HCT116 (cell line): ENCODE data around the gene IGFLR1. TPM values are rescaled to one million over a fixed set of nuclear protein-coding genes. Genes with fewer than 3 reads are reported as not detected.

Experiments used
- ATAC-seq: fragments of 200-7000 bp; cut with Tn5 transposase; 2 replicates; pipeline ENCODE4 v1.9.1; 2020; ENCODE audit warnings: mild to moderate bottlenecking, moderate library complexity
- BruUV-seq: library from RNA; stranded (reverse); fragments of 400-500 nt; replicated peaks from 2 replicates; lab custom pipeline; 2021; lab: Mats Ljungman, UMichigan
- CTCF ChIA-PET: fragments of 300-600 bp; sonication (Branson Sonifier 250); formaldehyde crosslinking; loops from one replicate; lab custom pipeline; 2021; ENCODE audit warnings: antibody characterized with exemption; lab: Charles Lee
- POLR2A ChIA-PET: fragments of 300-600, 350-600 bp; sonication (Branson Sonifier 250); formaldehyde crosslinking; loops from one replicate; lab custom pipeline; 2021; ENCODE audit warnings: antibody characterized with exemption; lab: Charles Lee
- RAD21 ChIA-PET, 2 experiments: fragments of 300-600 bp; sonication (Branson Sonifier 250); formaldehyde crosslinking; loops; one replicate each; lab custom pipeline; 2023; ENCODE audit warnings: low total read pairs in 2 of 2; ENCODE audit not compliant: uncharacterized antibody in 2 of 2, unreplicated experiment in 2 of 2, low non-redundant PET in 1 of 2; lab: Charles Lee
- DNase-seq: peaks from one replicate; pipeline ENCODE4 v3.0.0-alpha.2; 2010; ENCODE audit warnings: low read depth, low spot score
- H2AFZ ChIP-seq: fragments of 200-600 bp; shearing (Covaris generic), sonication (generic); 2 replicates; pipeline ENCODE4 v1.6.1; 2017; ENCODE audit warnings: low read depth, mixed run types, mixed read lengths, antibody characterized with exemption, low read length; ENCODE audit not compliant: poor library complexity, severe bottlenecking
- H3K27ac ChIP-seq: 2 replicates; pipeline ENCODE4 v1.5.1; 2012; ENCODE audit warnings: low read depth, low read length
- H3K27me3 ChIP-seq: fragments of 200-600 bp; sonication (generic); 2 replicates; pipeline ENCODE4 v1.6.1; 2016; ENCODE audit warnings: mixed run types, low read length, mixed read lengths; ENCODE audit not compliant: insufficient read depth
- H3K36me3 ChIP-seq, 2 experiments: fragments of 200-500 bp in 1 of 2; fragments of 200-600 bp in 1 of 2; sonication (Bioruptor generic) in 1 of 2; sonication (generic) in 1 of 2; 2 replicates each; pipeline versions ENCODE4 v1.5.1 to v1.6.1; 2014 to 2016; ENCODE audit warnings: low read length in 2 of 2, inconsistent platforms in 1 of 2, mixed read lengths in 1 of 2, mixed run types in 1 of 2; ENCODE audit not compliant: insufficient read depth in 2 of 2, control insufficient read depth in 1 of 2
- H3K4me1 ChIP-seq, 2 experiments: fragments of 200-600 bp in 1 of 2; sonication (generic) in 1 of 2; 2 replicates each; pipeline versions ENCODE4 v1.5.1 to v1.6.1; 2012 to 2017; ENCODE audit warnings: low read length in 2 of 2, inconsistent platforms in 1 of 2, mild to moderate bottlenecking in 1 of 2, mixed read lengths in 1 of 2, mixed run types in 1 of 2, moderate library complexity in 1 of 2; ENCODE audit not compliant: insufficient read depth in 2 of 2, control insufficient read depth in 1 of 2
- H3K4me2 ChIP-seq: fragments of 200-600 bp; sonication (generic); 2 replicates; pipeline ENCODE4 v1.6.1; 2017; ENCODE audit warnings: mixed run types, low read length, mixed read lengths
- H3K4me3 ChIP-seq, 2 experiments: fragments of 200-600 bp in 1 of 2; sonication (generic) in 1 of 2; replicated peaks in 1 of 2; 2 replicates each; pipeline ENCODE4 v1.5.1; 2011 to 2016; ENCODE audit warnings: low read length in 2 of 2, control low read depth in 1 of 2, low read depth in 1 of 2, mild to moderate bottlenecking in 1 of 2, mixed read lengths in 1 of 2, mixed run types in 1 of 2
- H3K79me2 ChIP-seq: fragments of 200-600 bp; sonication (generic); 2 replicates; pipeline ENCODE4 v1.6.1; 2017; ENCODE audit warnings: mild to moderate bottlenecking, mixed run types, low read length, moderate library complexity, mixed read lengths; ENCODE audit not compliant: insufficient read depth
- H3K9ac ChIP-seq: fragments of 200-600 bp; sonication (generic); 2 replicates; pipeline ENCODE4 v1.6.1; 2016; ENCODE audit warnings: low read length, mixed read lengths
- H3K9me2 ChIP-seq: fragments of 200-600 bp; sonication (generic), shearing (Covaris generic); 2 replicates; pipeline ENCODE4 v1.6.1; 2017; ENCODE audit warnings: mixed run types, mild to moderate bottlenecking, moderate library complexity; ENCODE audit not compliant: insufficient read depth
- H3K9me3 ChIP-seq, 2 experiments: fragments of 200-500 bp in 1 of 2; fragments of 200-600 bp in 1 of 2; sonication (Bioruptor generic) in 1 of 2; sonication (generic) in 1 of 2; 2 replicates each; pipeline ENCODE4 v1.6.1; 2014 to 2017; ENCODE audit warnings: low read length in 2 of 2, mixed read lengths in 2 of 2, inconsistent platforms in 1 of 2, low read depth in 1 of 2, mild to moderate bottlenecking in 1 of 2, mixed run types in 1 of 2, moderate library complexity in 1 of 2; ENCODE audit not compliant: control insufficient read depth in 1 of 2, insufficient read depth in 1 of 2
- H4K20me1 ChIP-seq: fragments of 200-600 bp; sonication (generic), shearing (Covaris generic); 2 replicates; pipeline ENCODE4 v1.6.1; 2017; ENCODE audit warnings: mixed run types, mild to moderate bottlenecking, moderate library complexity; ENCODE audit not compliant: insufficient read depth
- CBX3 ChIP-seq: IDR thresholded peaks from 2 replicates; pipeline ENCODE4 v1.6.1; 2012; ENCODE audit warnings: low read depth
- EGR1 ChIP-seq: IDR thresholded peaks from 2 replicates; pipeline ENCODE4 v1.6.1; 2012; ENCODE audit warnings: low read depth
- ELF1 ChIP-seq: IDR thresholded peaks from 2 replicates; pipeline ENCODE4 v1.6.1; 2012; ENCODE audit warnings: low read depth, borderline replicate concordance
- JUND ChIP-seq: IDR thresholded peaks from 2 replicates; pipeline ENCODE4 v1.6.1; 2012
- POLR2AphosphoS5 ChIP-seq: IDR thresholded peaks from 2 replicates; pipeline ENCODE4 v1.6.1; 2011; ENCODE audit warnings: mild to moderate bottlenecking, low read depth, low read length, moderate library complexity
- RAD21 ChIP-seq: IDR thresholded peaks from 2 replicates; pipeline ENCODE4 v1.6.1; 2012; ENCODE audit warnings: low read depth, mild to moderate bottlenecking
- REST ChIP-seq: IDR thresholded peaks from 2 replicates; pipeline ENCODE4 v1.6.1; 2012; ENCODE audit warnings: low read depth
- SIN3A ChIP-seq: IDR thresholded peaks from 2 replicates; pipeline ENCODE4 v1.6.1; 2012; ENCODE audit warnings: low read depth
- SP1 ChIP-seq: IDR thresholded peaks from 2 replicates; pipeline ENCODE4 v1.6.1; 2012; ENCODE audit warnings: low read depth
- SRF ChIP-seq: IDR thresholded peaks from 2 replicates; pipeline ENCODE4 v1.6.1; 2012; ENCODE audit warnings: low read depth
- YY1 ChIP-seq: IDR thresholded peaks from 2 replicates; pipeline ENCODE4 v1.6.1; 2011; ENCODE audit warnings: low read length, low read depth, moderate library complexity, mild to moderate bottlenecking; ENCODE audit not compliant: insufficient replicate concordance; ENCODE audit errors: extremely low read depth
- ZFX ChIP-seq: fragments of 450-650 bp; IDR thresholded peaks from 2 replicates; pipeline ENCODE4 v1.6.1; 2017
- ZNF274 ChIP-seq: fragments of 200-500 bp; sonication (Bioruptor generic); IDR thresholded peaks from 2 replicates; pipeline ENCODE4 v1.6.1; 2014; ENCODE audit warnings: mild to moderate bottlenecking, low read depth, low read length, inconsistent platforms
- intact Hi-C: fragments of 100-400 bp; cut with micrococcal nuclease; formaldehyde crosslinking; loops from 2 replicates; pipeline ENCODE4 v1.10.0; 2022
- total RNA-seq: library from RNA; stranded (reverse); gene quantifications from one replicate; pipeline ENCODE4 v1.2.1, GENCODE V29; 2021; ENCODE audit not compliant: unreplicated experiment
- TF ChIP-seq, protein P1 (sequence below): IDR thresholded peaks from 2 replicates; pipeline ENCODE4 v1.6.1; 2011; ENCODE audit warnings: mild to moderate bottlenecking, low read length, moderate library complexity; ENCODE audit not compliant: insufficient replicate concordance; ENCODE audit errors: extremely low read depth
- TF ChIP-seq, protein P2 (sequence below): IDR thresholded peaks from 2 replicates; pipeline ENCODE4 v1.6.1; 2012
- TF ChIP-seq, protein P3 (sequence below), 3 experiments: fragments of 200-600 bp in 1 of 3; sonication (generic) in 1 of 3; IDR thresholded peaks in 2 of 3; conservative IDR thresholded peaks in 1 of 3; 2 replicates each; pipeline ENCODE4 v1.5.1; 2012 to 2017; ENCODE audit warnings: low read depth in 2 of 3, low read length in 2 of 3, antibody characterized with exemption in 1 of 3, borderline replicate concordance in 1 of 3, control low read depth in 1 of 3, mild to moderate bottlenecking in 1 of 3, mixed read lengths in 1 of 3, mixed run types in 1 of 3, moderate library complexity in 1 of 3; ENCODE audit not compliant: insufficient read depth in 1 of 3
- TF ChIP-seq, protein P4 (sequence below): IDR thresholded peaks from 2 replicates; pipeline ENCODE4 v1.6.1; 2012

The IGFLR1 gene
- total RNA-seq, 1 experiment from 2014 or later, result 8.3 TPM

- Histone ChIP-seq H3K4me2 (no peak overlapping the region), H4K20me1 (no peaks in the 10 kb centered on the region), H3K36me3 (peaks cover 2 to 4% of the 10 kb centered on the region in 2 experiments; a peak in 2 of 4 replicates), H3K9ac (no peak overlapping the region), H3K79me2 (no peaks in the 10 kb centered on the region), H3K27me3 (no peaks in the 10 kb centered on the region), H3K4me3 (no peak overlapping the region), H3K9me3 (no peaks in the 10 kb centered on the region), H3K4me1 (no peaks in the 10 kb centered on the region), H3K9me2 (no peaks in the 10 kb centered on the region), H2AFZ (no peak overlapping the region), H3K27ac (no peak overlapping the region)
- DNase-seq (no peak), ATAC-seq (no peak)
- BruUV-seq, result no TSS peak
- intact Hi-C loops, result no loop called here
- RAD21 ChIA-PET, result no interaction called here
- no peak for TF ChIP-seq SIN3A
- TF ChIP-seq EGR1, result no peak
- TF ChIP-seq, protein P1, sequence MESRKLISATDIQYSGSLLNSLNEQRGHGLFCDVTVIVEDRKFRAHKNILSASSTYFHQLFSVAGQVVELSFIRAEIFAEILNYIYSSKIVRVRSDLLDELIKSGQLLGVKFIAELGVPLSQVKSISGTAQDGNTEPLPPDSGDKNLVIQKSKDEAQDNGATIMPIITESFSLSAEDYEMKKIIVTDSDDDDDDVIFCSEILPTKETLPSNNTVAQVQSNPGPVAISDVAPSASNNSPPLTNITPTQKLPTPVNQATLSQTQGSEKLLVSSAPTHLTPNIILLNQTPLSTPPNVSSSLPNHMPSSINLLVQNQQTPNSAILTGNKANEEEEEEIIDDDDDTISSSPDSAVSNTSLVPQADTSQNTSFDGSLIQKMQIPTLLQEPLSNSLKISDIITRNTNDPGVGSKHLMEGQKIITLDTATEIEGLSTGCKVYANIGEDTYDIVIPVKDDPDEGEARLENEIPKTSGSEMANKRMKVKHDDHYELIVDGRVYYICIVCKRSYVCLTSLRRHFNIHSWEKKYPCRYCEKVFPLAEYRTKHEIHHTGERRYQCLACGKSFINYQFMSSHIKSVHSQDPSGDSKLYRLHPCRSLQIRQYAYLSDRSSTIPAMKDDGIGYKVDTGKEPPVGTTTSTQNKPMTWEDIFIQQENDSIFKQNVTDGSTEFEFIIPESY, result no peak
- TF ChIP-seq, protein P2, sequence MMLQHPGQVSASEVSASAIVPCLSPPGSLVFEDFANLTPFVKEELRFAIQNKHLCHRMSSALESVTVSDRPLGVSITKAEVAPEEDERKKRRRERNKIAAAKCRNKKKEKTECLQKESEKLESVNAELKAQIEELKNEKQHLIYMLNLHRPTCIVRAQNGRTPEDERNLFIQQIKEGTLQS, result no peak
- TF ChIP-seq ZFX, result no peak
- TF ChIP-seq CBX3, result no peak
- TF ChIP-seq SP1, result no peak
- no peak for TF ChIP-seq SRF
- TF ChIP-seq JUND, result no peak
- TF ChIP-seq, protein P3, sequence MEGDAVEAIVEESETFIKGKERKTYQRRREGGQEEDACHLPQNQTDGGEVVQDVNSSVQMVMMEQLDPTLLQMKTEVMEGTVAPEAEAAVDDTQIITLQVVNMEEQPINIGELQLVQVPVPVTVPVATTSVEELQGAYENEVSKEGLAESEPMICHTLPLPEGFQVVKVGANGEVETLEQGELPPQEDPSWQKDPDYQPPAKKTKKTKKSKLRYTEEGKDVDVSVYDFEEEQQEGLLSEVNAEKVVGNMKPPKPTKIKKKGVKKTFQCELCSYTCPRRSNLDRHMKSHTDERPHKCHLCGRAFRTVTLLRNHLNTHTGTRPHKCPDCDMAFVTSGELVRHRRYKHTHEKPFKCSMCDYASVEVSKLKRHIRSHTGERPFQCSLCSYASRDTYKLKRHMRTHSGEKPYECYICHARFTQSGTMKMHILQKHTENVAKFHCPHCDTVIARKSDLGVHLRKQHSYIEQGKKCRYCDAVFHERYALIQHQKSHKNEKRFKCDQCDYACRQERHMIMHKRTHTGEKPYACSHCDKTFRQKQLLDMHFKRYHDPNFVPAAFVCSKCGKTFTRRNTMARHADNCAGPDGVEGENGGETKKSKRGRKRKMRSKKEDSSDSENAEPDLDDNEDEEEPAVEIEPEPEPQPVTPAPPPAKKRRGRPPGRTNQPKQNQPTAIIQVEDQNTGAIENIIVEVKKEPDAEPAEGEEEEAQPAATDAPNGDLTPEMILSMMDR (IDR thresholded peaks at IDR 0.05 in 2 of 3, conservative IDR thresholded peaks at IDR 0.05 in 1 of 3; ENCODE audit: borderline replicate concordance in 1 of 3, insufficient read depth in 1 of 3, low read depth in 2 of 3, low read length in 2 of 3), result no peak
- no peak for TF ChIP-seq ZNF274
- no peak for TF ChIP-seq RAD21
- TF ChIP-seq POLR2AphosphoS5, result no peak
- TF ChIP-seq, protein P4, sequence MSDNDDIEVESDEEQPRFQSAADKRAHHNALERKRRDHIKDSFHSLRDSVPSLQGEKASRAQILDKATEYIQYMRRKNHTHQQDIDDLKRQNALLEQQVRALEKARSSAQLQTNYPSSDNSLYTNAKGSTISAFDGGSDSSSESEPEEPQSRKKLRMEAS, result no peak
- no peak for TF ChIP-seq REST
- no peak for TF ChIP-seq YY1
- no peak for TF ChIP-seq ELF1
- POLR2A ChIA-PET, result no interaction called here
- CTCF ChIA-PET, result no interaction called here
Observed at GRCh38 chr19:35785339-35785627, 43.0 kb upstream of the IGFLR1 start.
